NCI-H524 (cell line): ENCODE results near the gene CADM3.
A peak's percentile ranks its signal among the peaks of the same experiment; 100 is the strongest.

Experiments
- DNase-seq, 2 experiments: peaks; one replicate each; lab custom pipeline; 2025; lab: John Stamatoyannopoulos, UW

The CADM3 gene, protein sequence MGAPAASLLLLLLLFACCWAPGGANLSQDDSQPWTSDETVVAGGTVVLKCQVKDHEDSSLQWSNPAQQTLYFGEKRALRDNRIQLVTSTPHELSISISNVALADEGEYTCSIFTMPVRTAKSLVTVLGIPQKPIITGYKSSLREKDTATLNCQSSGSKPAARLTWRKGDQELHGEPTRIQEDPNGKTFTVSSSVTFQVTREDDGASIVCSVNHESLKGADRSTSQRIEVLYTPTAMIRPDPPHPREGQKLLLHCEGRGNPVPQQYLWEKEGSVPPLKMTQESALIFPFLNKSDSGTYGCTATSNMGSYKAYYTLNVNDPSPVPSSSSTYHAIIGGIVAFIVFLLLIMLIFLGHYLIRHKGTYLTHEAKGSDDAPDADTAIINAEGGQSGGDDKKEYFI

DNA sequence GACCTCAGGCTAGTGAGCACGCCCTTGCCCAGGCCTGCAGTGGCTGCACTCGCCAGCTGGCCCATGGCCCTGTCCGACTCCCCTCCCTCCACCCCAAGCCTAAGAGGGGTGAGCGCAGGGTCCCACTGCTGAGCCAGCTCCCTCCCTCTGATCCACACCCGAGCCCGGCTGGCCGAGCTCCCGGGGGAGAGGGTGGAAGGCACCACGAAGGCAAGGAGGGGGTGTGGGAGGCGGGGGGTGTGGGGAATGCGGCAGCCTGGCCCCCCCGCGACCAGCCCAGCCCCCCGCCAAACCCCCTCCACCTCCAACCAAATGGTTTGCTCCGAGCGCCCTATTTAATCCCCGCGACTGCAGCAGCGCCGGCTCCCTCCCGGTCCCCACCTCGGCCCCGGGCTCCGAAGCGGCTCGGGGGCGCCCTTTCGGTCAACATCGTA lies at the start of gene CADM3:
TSS of gene CADM3 (plus strand) at position 362 of the 434 bp plus-strand sequence. CDS start 151 bp downstream, outside the sequence.
- DNase-seq = peak; percentile 51 to 80

DNA sequence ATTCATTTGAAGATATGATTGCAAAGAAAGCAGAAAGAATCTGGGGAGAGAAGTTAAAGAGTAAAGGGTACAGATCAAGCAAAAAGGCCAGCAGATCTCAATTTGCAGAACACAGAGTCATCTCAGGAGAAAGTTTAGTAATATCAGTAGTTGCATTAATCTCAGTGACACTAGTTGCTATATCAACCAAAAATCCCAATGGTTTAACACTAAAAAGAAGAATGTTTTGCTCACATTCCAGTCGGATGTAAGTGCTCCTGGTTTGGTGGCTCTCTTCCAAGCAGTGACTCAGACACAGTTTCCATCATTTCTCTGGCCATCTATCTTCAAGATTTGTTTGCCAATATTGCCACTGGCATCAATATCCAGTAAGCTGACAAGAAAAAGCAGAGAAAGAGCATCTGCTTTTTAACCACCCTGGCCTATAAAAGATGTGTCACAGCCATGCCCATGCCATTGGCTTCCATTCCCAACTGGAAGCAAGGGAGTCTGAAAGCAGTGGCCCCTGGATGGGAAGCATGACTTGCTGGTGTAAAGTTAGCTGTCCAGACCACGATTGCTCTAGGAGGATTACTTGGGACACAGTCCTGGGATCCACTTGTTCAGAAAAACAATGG lies 49.3 kb upstream of the CADM3 start:
- DNase-seq = no peak

DNA sequence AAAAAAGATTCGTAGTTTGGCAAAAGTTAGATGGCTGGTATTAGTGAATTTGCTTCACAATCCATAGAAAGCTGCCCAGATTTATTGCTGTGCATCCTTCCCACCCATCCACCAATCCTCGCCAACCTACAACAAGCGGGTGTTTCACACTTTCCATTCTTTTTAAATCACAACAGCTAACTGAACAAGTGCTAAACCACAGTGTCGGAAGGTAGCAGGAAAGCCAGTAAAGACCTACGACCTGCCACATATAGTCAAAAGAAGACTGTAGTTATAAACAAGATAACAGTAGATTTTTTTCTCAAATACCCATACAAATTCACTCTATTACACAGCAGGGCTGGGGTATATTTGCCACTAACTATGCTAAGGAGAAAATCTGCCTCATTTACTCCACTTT lies 47.8 kb upstream of the CADM3 start:
- no peak for DNase-seq

DNA sequence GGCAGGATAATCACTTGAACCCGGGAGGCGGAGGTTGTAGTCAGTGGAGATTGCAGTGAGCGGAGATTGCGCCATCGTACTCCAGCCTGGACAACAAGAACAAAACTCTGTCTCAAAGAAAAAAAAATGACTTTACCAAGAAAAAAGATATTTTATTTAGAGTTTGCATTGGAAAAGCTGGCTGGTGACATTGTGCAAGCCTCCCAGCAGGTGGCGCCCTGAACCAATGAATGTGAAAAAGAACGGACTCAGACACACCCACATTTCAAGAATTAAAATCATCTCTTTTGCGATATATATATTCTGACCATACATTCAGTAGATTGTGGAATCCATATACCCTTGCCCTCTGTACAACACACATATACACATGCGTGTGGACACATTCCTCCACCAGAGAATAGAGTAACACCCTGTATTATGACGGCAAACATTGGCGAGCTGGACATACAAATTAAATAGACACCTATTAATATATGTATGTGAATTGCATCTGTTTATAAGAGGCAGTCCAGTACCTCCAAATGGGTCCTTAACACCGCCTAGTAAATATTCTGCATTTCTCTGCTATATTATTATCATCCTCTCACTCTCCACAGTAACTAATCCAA lies 39.0 kb upstream of the CADM3 start:
- DNase-seq = peak; percentile 38 to 53

DNA sequence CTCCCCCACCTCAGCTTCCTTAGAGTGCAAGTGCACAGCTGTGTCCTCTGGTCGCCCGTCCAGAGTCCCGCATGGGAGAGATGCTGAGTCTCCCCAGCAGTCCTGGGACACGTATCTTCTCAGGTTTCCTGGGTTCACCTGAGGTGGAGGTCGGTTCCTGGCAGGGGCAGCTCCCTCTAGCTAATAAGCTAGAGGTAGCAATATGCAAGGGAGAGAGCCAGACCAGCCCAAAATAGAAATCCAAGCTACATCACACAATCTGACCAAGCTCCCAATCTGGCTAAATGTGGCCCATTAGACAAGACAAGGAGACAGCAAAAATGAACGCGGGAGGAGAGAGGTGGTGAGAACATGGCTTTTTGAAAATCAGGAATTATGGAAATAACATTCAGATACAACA lies 30.9 kb upstream of the CADM3 start:
- DNase-seq = no peak

DNA sequence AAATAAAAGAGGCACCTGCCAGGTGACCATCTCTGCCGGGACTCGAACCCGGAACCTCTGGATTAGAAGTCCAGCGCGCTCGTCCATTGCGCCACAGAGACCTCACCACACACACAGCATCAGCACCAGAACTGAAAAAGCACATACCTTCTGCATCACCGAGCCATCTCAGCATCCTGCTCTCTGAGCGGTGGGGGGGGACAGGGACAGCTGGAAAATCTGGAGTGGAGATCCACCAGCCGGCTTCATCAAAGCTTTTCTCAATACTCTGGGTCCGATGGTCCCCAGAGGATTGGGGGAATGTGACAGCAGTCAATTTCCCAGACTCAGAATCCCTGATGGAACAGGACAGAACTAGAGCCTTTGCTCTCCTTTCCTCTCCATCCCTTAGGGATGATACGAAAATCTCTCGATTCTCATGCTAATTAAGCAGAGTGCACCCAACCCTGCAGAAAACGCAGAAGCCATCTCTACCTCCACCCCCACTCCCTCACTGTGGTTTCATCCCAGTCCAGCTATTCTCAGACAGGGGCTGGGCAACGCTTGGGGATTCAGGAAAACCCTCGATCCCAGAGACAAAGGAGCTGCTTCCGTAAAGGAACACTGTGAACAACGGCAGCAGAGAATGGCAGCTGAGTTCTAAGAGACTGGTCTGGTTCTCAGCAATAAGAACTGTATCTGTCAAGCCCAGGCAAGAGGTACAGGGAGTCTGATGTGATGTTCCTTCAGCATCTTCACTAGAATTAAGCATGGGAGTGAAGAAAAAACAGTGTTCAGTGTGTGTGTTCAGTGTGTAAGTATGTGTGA lies 29.6 kb upstream of the CADM3 start:
- peak; percentile 83 to 89 for DNase-seq

DNA sequence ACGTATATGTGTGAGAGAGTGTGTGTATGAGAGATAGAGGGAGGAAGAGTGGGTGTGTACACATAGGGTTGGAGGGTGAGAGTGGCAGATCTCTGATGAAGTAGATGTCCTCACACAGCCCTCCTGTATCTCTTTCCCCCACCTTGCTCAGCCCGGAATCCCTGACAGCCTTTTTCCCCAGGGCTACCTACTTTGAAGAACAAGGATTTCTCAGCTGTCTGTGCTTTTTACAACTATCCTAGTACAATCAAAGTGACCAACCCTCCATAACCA lies 29.1 kb upstream of the CADM3 start:
- no peak for DNase-seq

DNA sequence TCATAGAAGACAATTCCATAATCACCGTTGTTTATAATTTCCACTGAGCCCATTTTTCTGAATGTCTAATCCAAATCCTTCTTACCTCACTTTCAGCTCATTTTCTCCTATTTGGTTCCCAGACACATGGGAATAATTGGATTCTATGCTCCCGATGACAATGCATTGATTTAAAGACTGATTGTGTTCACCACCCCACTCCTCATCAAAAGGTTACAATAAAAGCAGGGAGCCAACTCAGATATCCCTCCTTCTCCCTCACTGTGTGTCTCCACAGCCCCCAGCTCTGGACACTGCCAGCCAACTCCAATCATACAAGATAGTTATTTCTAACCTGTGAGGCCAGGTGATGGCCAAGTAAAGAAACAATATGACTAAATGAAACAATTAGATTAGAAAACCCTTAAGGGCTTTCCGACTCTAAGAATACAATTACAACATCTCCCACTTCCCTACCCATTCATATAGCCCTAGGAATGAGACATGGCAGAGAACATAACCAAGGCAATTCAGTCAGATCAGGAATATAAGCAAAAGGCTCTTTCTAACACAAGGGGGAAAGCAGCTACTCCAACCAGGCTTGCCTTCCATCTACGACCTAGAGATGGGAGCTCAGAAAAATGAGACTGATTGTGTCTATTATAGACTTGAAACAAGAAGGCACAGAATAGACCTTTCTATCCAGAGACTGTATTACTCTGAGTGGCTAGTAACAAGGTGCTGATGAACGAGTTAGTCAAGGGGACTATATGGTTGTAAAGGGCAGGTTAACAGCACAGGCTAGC lies 28.5 kb upstream of the CADM3 start:
- no peak for DNase-seq

DNA sequence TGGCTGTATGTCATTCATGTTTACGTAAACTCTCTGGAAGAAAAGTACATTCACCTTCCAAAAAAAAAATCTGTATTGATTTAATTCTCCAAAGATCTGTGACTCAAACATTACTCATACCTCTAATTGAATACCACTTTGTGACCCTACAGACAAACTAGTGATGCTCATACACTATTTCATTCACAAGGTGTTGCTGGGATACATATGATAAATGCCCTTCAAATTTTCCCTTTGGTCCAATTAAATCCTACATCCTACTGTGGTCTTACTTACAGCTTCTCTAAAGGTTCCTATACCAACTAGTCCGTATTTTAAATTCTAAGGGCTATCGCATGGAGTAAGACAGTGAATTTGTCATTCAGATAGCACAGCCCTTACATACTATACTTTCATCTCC lies 26.8 kb upstream of the CADM3 start:
- no peak for DNase-seq

DNA sequence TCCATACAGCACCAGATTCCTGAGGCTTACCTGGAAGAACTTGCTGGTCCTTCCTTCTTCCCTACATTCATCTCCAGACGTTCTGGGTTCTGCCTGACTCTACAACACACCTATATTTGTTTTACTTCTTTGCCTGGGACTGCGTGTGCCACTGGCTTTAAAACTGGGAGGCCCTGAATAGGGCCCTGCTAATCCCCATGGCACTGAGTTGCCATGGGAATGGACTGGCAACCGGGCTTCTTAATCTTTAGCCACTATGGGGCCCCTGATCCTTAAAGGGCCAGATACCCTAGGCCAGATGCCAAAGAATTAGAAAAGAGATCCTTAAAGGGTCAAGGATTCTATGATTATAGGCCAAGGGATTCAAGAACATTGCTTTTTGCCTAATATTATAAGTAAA lies 24.4 kb upstream of the CADM3 start:
- peak; percentile 40 to 67 for DNase-seq

DNA sequence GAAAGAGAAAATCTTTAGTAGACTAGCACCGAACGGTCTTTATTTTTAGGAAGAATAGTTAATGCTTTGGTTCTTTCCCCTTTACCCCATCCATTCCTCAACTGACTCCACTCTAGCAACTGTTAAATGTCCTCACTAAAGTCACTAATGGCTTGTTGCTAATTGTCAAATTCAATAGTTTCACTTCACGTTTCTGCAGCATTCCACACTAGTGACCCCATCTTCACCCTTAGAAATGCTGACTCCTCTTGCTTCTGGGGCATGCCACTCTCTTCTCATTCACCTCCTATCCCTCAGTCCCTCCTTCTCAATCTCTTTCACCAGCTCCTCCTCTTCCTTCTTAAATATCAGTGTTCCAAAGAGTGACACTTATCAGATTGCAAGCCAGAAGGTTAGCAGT lies 19.4 kb upstream of the CADM3 start:
- DNase-seq = no peak

DNA sequence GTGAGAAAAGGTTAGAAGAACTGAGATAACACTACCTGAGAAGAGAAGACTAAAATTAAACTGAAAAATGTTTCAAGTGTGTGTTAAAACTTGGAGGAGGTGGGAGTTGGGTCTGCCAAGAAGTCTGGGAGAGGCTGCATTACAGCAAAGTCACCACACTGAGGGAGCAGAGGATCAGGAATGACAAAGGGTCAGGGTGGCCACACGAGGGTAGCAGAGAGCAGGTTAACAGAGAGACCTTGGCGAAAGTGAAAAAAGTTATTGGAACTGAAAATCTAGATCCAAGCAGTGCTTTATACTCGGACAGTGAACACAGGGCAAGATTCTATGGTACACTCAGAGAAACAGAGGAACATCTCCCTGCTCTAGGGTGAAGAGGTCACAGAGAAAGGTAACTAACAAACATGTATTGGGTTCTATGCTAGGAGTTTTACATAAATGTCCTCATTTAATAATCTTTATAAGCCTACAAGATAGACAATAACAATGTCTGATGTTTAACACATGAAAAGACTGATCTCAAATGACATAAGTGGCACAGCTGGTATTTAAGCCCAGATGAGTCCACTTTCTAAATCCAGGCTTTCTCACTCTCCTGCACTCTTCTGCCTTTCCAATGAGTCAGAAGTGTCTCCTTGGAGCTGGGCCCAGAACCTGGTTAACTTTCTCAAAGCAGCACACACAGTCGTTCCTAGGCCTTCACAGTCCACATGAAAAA lies 10.3 kb upstream of the CADM3 start:
- DNase-seq = peak; percentile 49 to 81

DNA sequence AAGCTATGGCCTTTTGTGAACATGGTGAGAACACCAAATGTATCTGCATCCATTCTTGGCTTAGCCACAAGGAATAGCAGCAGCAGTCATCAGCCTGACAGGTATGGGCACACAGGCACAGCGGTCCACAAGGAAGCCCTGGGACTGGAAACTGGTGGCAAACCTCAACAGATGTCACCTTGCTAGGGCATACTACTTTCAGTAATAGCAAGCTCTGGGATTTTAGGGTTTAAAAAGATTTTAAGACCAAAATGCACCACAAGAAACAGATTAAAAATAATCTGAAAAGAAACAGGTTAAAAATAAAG lies 9.7 kb upstream of the CADM3 start:
- no peak for DNase-seq

DNA sequence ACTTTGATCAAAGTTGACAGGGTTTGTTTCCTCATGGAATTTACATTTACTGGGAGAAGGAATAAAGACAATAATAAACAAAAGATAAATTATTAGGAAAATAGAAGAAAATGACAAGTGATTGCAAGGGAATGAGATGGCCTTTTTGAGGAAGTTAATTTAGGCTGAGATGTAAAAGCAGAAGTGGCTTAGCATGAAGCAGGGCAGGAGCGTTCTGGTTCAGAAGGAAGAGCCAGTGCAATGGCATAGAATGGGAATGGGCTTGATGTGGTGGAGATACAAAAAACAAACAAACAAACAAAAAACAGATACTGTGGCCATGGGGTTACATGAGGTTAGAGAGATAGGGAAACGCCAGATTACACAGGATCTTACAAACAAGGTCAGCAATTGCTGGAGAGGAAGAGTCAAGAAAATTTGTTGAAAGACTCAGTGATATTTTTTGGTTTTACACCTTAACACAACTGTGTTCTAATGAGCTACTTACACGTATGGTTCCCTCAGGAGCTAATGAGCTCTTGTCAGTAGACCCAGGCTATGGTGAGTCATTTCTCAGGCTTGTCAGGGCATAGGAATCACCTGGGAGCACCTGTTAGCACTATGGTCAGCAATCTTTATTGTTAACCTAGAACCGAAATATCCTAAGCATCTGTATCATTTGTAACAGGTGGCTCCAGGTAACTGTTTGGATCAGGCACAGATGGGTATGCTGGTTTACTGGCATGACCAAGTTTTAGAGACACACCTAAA lies 8.7 kb upstream of the CADM3 start:
- DNase-seq = no peak

DNA sequence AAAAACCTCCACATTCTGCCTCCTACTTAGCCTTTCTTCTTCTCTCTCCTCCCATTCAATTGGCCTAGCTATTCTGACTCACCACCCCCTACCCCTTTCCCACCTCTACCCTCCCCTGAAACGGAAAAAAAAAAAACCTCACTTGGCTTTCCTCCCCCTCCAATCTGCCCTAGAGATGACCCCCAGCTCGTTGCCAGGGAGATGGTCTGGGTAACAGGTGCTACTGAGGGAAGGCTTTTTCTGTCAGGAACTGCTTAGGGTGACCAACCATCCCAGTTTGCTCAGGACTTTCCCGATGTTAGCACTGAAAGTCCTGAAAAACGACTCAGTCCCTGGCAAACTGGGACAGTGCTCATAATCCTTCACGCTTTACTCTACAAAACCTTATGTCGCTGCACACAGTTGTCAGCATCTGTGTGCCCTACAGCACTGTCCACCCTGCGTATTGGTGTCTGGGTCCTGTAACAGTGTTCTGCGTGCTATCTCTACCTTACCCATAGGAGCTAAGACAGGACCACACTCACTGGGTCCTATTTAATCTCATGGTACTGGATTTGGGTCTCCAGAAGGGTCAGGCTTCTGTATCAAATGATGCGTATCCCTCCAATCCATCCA lies 7.7 kb upstream of the CADM3 start:
- DNase-seq = peak; percentile 22 to 47

DNA sequence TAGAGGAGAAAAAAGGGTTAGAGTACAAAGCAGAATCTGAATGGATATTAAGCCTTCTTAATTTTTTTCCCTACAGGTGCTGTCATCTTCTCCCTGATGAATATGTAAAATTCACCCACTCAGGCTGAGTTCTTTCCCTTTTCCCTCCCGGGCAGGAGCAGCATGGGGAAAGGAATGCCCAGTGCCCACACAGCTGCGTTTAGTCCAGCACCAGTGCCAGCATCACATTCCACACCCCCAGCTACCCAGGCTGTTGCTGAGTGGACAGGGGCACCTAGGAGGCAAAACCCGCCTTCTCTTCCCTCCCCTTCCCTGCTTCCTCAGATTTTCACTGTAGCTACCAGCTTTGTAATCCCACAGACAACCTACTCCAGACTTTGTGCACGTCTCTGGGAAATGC lies 3.4 kb upstream of the CADM3 start:
- no peak for DNase-seq

DNA sequence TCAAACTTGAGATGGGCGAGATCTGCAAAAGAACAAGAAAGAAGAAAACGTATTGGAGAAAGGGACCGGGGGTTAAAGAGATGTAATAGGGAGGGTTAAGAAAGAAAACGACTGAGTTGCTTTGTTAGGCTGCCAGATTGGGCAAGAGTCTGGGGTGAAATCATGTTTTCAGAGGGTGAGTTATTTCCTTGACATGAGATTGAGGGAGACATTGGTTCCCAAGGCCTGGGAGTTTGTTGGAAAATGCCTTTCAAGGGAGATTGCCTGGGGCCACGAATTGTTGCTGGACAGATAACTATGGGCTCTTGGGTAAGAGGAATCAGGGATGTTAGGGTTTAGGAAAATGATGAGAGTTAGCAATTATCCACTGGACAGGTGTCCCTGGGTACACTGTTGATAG lies 776 bp upstream of the CADM3 start:
- DNase-seq = no peak

DNA sequence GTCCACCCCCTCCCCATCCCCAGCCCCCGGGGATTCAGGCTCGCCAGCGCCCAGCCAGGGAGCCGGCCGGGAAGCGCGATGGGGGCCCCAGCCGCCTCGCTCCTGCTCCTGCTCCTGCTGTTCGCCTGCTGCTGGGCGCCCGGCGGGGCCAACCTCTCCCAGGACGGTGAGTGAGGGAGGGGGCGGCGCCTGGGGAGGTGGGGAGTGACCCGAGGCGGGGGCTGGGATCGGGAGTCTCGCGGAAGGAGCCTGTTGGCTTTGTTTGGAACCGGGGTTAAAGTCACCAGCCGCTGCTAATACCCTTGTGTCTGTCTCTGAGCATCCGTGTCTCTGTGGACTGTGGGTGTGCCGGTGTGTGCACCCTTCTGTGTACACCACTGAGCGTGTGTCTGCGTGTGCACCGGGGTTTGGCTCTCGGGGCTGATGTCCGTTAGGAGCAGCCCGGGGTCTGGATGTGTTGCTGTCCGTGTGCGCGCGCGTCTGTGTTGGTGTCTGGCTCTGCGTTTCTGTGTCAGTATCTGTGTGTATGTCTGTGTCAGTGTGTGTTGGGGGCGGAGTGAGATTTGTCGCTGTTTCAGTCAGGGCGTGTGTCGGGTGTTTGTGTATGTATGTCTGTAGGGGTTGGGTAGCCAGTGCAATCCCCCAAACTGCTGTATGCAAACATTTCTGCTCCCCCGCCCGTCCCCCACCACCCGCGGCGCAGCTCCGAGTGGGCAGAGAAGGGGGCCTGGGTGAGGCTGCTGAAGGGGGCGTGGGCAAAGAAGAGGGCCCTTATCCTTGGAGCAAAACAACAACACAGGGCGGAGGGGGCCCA lies 480 bp downstream of the CADM3 start:
- DNase-seq = peak; percentile 31 to 62

DNA sequence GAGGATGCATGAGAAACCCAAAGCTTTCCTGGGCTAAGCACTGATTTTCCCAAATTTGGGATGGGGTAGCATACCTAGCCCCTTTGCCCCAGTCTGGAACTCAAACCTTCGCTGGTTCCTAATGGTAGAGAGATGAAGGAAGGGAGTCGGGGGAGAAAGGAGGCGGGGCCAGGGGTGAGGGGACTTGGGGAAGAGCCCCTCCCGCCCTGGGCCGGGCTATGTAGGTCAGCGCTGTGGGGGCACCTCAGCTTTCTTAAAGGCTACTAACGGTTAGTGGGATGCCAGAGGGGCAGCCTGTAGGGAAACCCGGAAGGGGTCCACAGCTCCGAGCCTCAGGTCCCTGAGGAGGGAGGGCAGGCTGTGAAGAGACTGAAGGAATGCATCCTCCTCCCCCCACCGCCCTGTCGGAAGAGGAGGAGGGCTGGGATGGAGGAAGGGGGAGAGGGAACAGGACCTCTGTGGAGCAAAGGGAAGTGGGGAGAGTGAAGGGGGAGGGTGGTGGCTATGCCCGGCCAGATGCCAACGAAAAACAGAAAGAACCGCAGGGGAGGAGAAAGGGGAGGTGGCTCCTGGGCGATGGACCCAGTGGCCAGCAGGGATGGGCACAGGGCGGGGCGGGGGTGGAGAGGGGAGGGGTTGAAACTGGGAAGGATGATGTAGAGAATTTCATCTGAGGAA lies 1.3 kb downstream of the CADM3 start:
- DNase-seq = peak in 1 of 2 experiments; percentile 34
